ENCODE measurements around the gene CCL26.

The CCL26 gene

GRCh38 chr7:75739796-75740672 is 32.0 kb downstream of the CCL26 start:
- no peaks in the 10 kb centered on the region for H3K9me3 ChIP-seq
- H3K27ac ChIP-seq, result peak overlapping the region; percentile 76
- H3K4me2 ChIP-seq, result peak overlapping the region; percentile 90
- no peaks in the 10 kb centered on the region for H3K27me3 ChIP-seq
- no peaks in the 10 kb centered on the region for H3K36me3 ChIP-seq
- H3K4me3 ChIP-seq, result peak overlapping the region; percentile 90
- peaks cover 68% of the 10 kb centered on the region for H3K4me1 ChIP-seq
- H3K9ac ChIP-seq, result peak overlapping the region; percentile 78
- no peak for TF ChIP-seq Cebpa-rat (IDR thresholded peaks at IDR 0.05)
- peaks cover 7% of the 10 kb centered on the region; the same call in 1 of the 2 replicates for H4K20me1 ChIP-seq

GRCh38 chr7:75738975-75739795 is 32.8 kb downstream of the CCL26 start:
- Histone ChIP-seq H3K27me3 (no peaks in the 10 kb centered on the region), H3K4me1 (peaks cover 70% of the 10 kb centered on the region), H3K9ac (peak overlapping the region; percentile 86), H3K9me3 (no peaks in the 10 kb centered on the region), H3K4me2 (peak overlapping the region; percentile 98), H4K20me1 (peaks cover 7% of the 10 kb centered on the region; the same call in 1 of the 2 replicates), H3K27ac (peak overlapping the region; percentile 82), H3K4me3 (peak overlapping the region; percentile 94), H3K36me3 (no peaks in the 10 kb centered on the region)
- TF ChIP-seq Cebpa-rat (IDR thresholded peaks at IDR 0.05), result no peak

DNA sequence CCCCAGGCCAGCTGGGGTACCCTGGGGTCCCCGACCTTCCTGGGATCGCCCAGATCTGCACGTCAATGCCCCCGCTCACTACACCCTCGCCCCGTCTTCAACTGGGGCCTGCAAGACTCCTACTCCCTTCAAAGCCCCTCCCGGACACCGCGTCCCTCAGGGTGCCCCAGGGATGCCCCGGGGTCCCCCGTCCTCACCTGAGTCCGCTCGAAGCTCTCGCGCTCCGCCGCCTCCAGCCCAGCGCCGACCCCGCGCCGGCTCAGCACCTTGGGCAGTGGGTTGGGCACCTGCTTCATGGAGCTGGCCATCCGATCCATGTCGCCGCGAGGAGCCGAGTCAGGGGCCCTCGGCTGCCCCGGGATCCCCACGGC is 33.4 kb downstream of the CCL26 start, which contains the start of gene HIP1:
TSS of gene HIP1 (minus strand) at position 338 of the 371 bp plus-strand sequence. CDS start at position 317, 21 bp downstream.
- H3K9ac ChIP-seq, result peak within 1 kb of the TSS; percentile 86
- peaks cover 7% of the 10 kb centered on the region; the same call in 1 of the 2 replicates for H4K20me1 ChIP-seq
- no peaks in the 10 kb centered on the region for H3K9me3 ChIP-seq
- H3K4me3 ChIP-seq, result peak within 1 kb of the TSS; percentile 94
- peak within 1 kb of the TSS; percentile 82 for H3K27ac ChIP-seq
- peaks cover 4% of the 10 kb centered on the region; the same call in 1 of the 2 replicates for H3K36me3 ChIP-seq
- H3K27me3 ChIP-seq, result no peaks in the 10 kb centered on the region
- no peak for TF ChIP-seq Cebpa-rat (IDR thresholded peaks at IDR 0.05)
- peaks cover 68% of the 10 kb centered on the region for H3K4me1 ChIP-seq
- peak within 1 kb of the TSS; percentile 98 for H3K4me2 ChIP-seq

DNA sequence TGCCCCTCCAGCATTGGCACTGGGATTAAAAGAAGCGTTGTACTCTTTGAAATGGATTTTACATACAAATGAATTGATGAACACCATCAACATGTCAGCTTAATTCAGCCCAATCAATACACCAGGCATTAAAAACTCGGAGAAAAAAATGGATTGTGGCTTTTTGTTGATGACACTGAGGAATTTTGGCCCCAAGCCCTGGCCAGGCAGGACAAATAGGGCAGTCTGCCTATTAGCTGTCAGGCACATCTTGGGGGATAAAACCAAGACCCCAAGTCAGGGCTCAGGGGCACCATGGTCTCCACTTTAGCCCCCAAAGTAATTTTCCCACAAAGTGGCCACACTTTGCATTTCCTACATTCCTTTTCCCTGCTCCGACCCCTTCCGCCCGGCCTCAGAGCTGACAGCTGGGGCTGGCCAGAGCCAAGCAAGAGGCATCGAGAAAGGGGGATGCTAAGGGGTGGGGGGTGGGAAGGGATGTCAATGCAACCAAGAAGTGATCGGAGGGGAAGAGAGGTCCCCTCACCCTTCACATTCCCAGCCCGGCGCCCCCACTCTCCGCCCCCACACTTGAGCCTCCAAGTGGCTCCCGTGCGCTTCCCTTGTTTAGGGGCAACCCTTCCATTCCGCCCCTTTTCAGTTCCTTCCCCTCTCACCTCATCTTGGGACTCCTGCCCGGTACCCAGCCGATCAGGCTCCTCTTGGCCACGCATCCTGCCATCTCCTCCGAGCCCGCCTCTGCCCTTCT is 34.0 kb downstream of the CCL26 start:
- Histone ChIP-seq H3K9ac (peak overlapping the region; percentile 86), H3K27ac (peak overlapping the region; percentile 82), H3K27me3 (no peaks in the 10 kb centered on the region), H3K9me3 (no peaks in the 10 kb centered on the region), H3K36me3 (peaks cover 10% of the 10 kb centered on the region; the same call in 1 of the 2 replicates), H4K20me1 (peaks cover 7% of the 10 kb centered on the region; the same call in 1 of the 2 replicates), H3K4me3 (peak overlapping the region; percentile 94), H3K4me2 (peak overlapping the region; percentile 98), H3K4me1 (peaks cover 71% of the 10 kb centered on the region)
- TF ChIP-seq Cebpa-rat (IDR thresholded peaks at IDR 0.05), result no peak

GRCh38 chr7:75735581-75736350 is 36.2 kb downstream of the CCL26 start:
- Histone ChIP-seq H3K4me1 (peaks cover 68% of the 10 kb centered on the region), H3K9ac (no peak overlapping the region), H4K20me1 (peaks cover 7% of the 10 kb centered on the region; the same call in 1 of the 2 replicates), H3K27me3 (no peaks in the 10 kb centered on the region), H3K36me3 (peaks cover 11% of the 10 kb centered on the region; the same call in 1 of the 2 replicates), H3K4me3 (no peak overlapping the region), H3K27ac (no peak overlapping the region), H3K4me2 (no peak overlapping the region), H3K9me3 (no peaks in the 10 kb centered on the region)
- TF ChIP-seq Cebpa-rat (IDR thresholded peaks at IDR 0.05), result no peak

DNA sequence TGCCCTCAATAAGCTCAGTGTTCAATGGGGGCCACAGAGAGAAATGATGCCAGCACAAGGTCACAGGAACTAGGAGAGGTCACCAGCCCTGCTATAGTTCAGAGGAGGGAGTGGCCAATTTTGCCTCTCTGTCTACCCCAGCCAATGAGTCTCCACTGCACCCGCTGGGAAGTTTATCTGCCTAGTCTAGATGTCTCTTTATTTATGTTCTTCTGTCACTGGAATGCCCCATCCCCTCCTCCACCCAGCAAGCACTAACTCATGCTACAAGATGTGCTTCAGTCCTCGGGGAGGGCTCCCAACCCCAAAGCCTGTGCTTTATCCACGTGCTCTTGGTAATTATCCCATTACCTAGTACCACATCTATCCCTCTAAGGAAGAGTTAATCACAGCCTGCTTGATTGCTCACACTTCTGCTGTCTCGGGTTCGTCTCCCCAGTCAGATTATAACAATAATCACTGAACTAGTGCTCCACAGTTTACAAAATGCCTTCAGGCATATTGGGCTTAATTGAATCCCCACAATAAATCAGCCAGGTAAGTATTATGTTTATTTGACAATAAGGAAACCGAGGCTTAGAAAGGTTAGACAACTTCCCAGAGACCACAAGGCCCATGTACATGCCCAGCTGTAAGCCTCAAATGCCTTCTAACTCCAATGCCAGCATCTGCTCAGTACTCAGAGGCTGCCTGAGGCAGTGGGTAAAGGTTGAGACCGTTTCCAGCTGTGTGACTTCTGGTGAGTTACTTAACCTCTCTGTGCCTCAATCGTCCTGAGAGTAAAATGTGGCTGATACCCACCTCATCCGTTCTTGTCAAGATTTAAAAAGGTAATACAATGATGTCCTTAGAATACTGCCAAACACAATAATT is 37.2 kb downstream of the CCL26 start:
- no peaks in the 10 kb centered on the region for H3K9me3 ChIP-seq
- no peak overlapping the region for H3K4me3 ChIP-seq
- H4K20me1 ChIP-seq, result peaks cover 7% of the 10 kb centered on the region; the same call in 1 of the 2 replicates
- no peak overlapping the region for H3K4me2 ChIP-seq
- no peaks in the 10 kb centered on the region for H3K27me3 ChIP-seq
- no peak for TF ChIP-seq Cebpa-rat (IDR thresholded peaks at IDR 0.05)
- no peak overlapping the region for H3K27ac ChIP-seq
- peaks cover 11% of the 10 kb centered on the region; the same call in 1 of the 2 replicates for H3K36me3 ChIP-seq
- H3K4me1 ChIP-seq, result peaks cover 61% of the 10 kb centered on the region
- H3K9ac ChIP-seq, result no peak overlapping the region

GRCh38 chr7:75732764-75733630 is 39.0 kb downstream of the CCL26 start:
- Histone ChIP-seq H3K27me3 (no peaks in the 10 kb centered on the region), H3K27ac (peak overlapping the region; percentile 21), H3K9me3 (no peaks in the 10 kb centered on the region), H3K4me2 (peak overlapping the region; percentile 59), H3K36me3 (peaks cover 11% of the 10 kb centered on the region; the same call in 1 of the 2 replicates), H3K4me1 (peaks cover 72% of the 10 kb centered on the region), H3K4me3 (no peak overlapping the region), H4K20me1 (peaks cover 12% of the 10 kb centered on the region), H3K9ac (0 out of 2 replicates have a peak overlapping the region, but pooled peaks have one; percentile 16)
- no peak for TF ChIP-seq Cebpa-rat (IDR thresholded peaks at IDR 0.05)
